HG03565 (cell line): ENCODE measurements around the gene TMIGD2.
"Not testable (repeated sequence)": the region's sequence is repeated elsewhere in the genome, so short reads cannot be mapped to it uniquely, and the experiment has no call there.

Experiments
- ATAC-seq: cut with Tn5 transposase; IDR thresholded peaks from one replicate; pipeline ENCODE4 v1.9.1; 2021; ENCODE audit warnings: mild to moderate bottlenecking, moderate library complexity; ENCODE audit not compliant: unreplicated experiment

The TMIGD2 gene

DNA sequence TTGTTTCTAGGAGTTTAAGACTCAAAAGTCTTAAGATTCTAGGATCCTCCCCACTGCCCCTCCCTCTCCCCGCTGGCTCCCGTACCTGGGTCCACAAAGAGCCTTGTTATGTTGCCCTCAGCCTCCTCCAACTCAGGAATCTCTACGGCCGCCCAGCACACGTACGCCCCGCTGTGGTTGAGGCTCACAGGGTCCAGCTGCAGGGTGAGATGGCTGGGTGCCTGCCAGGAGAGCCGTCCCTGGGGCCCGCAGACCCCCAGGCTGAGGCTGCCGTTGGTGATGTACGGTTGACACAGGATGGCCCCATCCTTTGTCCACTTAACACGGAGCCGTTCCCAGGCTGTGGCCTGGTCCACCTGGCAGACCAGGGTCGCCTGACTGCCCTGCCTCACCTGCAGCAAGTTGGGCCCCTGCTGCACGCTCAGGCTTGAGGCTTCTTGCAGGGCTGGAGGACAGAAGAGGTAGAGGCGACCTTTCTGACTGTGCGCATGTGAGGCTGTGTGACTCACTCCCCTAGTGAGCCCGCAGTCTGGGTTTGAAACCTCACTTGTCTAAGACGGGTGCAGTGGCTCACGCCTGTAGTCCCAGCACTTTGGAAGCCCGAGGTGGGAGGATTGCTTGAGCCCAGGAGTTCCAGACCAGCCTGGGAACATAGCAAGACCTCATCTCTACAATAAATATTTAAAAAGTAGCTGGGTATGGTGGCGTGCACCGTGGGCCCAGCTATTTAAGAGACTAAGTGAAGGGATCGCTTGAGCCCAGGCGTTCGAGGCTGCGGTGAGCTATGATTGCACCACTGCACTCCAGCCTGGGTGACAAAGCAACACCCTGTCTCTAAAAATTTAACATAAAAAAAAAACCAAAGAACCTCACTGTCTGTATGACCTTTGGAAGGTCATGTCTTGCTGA lies 4.0 kb downstream of the TMIGD2 start:
- ATAC-seq: no peak

DNA sequence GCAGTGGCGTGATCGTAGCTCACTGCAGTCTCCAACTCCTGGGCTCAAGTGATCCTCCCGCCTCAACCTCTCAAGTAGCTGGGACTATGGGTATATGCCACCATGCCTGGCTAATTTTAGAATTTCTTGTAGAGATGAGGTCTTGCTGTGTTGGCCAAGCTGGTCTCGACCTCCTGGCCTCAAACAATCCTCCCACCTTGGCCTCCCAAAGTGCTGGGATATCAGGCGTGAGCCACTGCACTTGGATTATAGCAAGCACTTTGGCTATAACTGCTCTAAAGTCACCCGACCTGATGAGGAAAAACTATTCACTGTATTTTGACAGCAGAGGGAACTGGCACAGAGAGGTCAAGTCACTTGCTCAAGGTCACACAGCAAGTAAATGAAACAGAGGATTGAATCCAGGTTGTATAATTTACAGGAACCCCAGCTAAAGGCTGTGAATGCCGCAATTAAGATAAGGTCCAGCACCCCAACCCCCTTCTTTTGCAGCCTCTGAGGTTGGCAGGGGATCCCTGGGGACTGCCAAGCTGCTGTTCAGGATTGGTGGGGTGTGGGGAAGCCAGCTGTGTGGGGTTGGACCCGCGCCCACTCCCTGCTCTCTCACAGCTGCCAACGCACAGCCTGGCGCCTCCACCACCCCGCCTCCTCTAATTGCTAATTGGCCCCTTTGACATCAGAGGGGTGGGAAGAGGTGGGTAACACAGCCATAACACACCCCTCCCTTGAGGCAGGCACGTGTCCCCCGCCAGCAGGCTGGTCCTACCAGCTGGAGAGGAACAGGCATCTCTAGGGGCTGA lies 6.0 kb downstream of the TMIGD2 start:
- ATAC-seq: no peak

DNA sequence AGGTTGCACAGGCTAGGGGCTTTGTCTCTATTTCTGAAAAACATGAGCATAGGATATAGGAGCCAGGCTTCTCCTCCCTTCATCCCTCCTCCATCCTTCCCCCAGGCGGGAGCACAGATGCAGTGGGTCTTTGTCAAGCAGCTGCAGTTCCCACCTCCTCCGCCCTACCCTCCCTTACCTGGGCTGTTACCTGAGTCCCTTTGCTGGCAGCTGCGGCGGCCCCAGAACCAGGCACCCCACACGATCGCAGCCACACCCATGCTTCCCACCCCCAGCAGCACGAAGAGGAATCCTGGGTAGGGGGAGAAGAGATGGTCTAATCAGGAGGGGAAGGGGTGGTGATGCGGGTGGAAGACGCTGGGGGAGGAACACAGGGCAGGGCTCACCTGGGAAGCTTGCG lies 7.8 kb downstream of the TMIGD2 start:
- ATAC-seq: no peak

DNA sequence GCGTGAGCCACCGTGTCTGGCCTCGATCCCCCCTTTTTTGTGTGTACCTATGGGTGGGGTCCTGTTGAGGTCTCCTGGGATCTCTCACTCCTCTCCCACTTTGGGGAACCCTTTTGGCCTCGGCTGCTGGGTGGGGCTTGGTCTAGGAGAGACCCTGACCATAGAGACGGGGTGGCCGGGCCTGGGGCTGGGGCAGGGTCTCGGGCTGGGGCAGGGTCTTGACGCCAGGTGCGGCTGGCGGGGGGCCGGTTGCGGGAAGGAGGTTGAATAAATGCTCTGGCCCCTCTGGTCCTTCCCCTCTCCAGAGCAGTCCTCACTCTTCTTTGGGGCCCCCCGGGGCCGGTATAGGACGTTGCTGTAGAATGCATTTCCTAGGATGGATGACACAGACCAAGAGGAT lies 9.7 kb downstream of the TMIGD2 start:
- no peak for ATAC-seq

DNA sequence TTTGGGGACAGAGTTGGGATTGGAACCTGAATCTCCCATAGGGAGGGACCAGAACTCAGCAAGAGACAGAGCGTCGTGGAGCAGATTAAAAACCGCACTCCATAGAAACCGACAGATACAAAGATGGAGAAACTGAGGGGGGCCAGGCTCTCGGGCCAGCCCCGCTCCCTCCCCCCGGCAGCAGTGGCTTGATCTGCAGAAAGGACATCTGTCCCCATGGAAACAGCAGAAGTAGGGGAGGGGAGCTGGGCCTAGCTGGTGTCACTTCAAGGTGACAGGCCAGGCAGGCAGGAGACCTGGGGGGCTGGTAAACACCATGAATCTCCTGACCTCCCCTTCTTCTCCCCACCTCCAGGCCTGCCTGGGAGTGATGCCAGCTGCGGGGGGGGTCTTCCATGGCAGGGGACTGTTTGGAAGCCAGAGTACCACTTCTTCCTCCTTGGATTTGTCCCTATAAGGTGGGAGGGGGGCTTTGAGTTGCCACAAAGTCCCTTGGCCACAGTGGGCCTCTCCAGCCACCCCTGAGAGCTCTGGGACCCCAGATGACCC lies 10.9 kb downstream of the TMIGD2 start:
- ATAC-seq: no peak

DNA sequence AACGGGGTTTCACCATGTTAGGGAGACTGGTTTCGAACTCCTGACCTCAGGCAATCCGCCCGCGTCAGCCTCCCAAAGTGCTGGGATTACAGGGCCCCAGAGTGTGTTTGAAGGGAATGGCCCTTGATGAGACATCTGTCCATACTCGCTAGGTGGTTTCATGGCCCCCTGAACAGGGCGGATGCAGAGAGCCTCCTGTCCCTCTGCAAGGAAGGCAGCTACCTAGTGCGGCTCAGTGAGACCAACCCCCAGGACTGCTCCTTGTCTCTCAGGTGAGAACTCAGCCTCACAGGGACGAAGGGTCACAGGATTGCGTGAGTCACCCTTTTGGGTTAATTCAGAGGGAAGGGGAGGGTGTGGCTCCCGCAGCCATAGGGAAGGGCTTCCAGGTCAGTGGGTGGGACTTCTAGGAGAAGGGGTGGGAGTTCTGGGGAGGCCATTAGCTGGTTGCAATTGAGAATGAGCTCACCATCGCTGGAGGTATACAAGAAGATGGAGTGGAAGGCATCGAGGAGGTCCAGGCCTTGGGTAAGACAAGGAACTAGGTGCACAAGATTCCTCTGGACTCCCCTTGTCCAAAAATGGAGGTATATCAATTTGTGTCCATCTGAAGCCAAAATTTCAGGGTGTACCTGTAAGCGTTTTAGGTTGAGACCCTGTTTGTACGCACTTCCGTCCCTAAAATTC lies 14.0 kb downstream of the TMIGD2 start:
- no peak for ATAC-seq

DNA sequence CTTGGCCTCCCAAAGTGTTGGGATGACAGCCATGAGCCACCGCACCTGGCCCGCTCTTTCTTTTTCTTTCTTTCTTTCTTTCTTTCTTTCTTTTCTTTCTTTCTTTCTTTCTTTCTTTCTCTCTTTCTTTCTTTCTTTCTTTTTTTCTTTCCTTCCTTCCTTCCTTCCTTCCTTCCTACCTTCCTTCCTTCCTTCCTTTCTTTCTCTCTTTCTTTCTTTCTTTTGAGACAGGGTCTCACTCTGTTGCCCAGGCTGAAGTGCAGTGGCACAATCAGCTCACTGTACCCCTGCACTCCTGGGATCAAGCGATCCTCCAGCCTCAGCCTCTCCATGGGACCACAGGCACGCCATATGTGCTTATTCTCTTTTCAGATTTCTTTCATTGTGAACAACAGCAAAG lies 16.0 kb downstream of the TMIGD2 start:
- ATAC-seq: not testable (repeated sequence)

DNA sequence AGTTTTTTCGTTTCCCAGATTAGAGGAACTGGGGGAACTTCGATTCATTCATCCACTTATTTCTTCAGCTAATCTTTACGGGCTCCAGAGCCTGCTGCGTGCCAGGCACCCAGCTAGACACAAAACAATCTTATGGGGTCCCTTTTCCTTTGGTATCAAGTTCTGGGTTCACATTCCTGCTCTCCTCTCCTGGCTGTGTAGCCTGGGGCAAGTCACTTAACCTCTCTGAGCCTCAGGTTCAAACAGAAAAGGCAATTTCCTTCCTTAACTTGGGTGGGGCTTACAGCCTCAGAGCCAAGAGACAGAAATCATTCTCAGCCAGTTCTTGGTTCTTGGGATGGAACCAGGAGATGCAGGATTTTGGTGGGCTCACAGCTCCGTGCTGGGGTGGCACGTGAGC lies 17.2 kb downstream of the TMIGD2 start:
- no peak for ATAC-seq

DNA sequence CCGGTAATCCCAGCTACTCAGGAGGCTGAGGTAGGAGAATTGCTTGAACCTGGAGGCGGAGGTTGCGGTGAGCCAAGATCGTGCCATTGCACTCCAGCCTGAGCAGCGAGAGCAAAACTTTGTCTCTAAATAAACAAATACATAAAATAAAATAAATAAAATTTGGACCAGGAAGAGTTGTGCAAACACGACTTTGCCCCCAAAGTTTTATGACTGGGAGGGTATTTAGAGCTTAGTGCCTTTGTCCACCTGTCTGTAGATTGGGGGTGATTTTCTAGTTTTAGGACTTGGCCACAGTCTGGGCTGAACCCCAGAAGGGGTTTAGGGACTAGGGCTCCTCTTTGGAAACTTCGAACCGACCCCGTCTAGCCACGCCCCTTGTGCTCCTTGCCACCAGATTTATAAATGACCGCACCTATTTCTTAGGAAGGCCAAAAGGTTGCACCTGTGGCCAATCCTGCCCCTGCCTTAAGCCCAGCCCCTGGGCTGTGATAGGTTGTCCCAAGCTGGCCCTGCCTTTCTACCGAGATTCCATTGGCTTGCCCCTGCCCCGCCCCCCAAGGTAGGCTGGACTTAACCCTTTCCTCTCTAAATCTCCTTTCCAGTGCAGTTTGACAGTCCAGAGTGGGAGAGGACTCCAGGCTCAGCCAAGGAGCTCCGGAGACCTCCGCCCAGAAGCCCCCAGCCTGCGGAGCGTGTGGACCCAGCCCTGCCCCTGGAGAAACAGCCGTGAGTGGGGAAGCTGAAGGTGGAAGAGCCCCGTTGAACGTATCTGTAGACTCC lies 17.8 kb downstream of the TMIGD2 start:
- ATAC-seq: no peak

DNA sequence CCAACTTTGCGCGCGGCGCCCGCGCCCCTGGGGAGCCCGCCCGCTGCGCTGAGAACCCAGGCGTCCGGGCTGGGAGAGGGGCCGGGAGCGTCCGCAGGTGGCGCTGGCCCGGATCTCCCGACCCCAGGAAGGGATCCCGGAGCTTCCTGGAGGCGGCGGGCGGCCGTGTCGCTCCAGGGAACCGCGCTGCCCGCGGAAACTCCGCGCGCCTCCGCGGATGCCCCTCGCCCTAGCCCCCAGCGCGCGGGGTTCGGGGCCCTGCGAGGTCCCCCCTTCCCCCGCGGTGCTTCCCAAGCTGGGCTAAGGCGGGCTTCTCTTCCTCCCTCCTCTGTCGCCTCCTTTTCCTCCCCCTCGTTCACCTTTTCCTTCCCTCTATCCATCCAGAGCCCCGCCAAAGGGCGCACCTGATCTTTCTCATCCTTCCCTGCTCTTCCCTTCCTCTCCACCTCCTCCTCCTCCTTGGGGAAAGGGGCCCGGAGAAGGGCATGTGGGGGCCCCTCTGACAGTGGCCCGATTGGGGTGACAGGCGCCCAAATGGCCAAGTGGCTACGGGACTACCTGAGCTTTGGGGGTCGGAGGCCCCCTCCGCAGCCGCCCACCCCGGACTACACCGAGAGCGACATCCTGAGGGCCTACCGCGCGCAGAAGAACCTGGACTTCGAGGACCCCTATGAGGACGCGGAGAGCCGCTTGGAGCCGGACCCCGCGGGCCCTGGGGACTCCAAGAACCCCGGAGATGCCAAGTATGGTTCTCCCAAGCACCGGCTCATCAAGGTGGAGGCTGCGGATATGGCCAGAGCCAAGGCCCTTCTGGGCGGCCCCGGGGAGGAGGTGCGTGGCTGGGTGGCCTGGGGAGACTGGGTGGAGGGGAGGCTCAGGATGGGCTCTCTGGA lies 22.4 kb downstream of the TMIGD2 start:
- no peak for ATAC-seq

DNA sequence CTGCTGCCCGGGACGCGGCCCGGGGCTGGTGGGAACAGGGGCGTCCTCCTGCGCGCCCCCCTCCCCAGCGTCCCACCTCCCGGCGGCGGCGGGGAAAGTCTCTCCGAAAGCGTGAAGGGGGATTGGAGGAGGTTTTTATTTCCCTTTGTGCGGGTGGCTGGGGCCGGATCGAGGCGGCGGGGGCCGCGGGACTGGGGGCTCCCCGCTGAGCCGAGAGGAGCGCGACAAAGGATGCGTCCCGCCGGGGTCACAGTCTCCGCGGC lies 23.0 kb downstream of the TMIGD2 start:
- ATAC-seq: no peak

DNA sequence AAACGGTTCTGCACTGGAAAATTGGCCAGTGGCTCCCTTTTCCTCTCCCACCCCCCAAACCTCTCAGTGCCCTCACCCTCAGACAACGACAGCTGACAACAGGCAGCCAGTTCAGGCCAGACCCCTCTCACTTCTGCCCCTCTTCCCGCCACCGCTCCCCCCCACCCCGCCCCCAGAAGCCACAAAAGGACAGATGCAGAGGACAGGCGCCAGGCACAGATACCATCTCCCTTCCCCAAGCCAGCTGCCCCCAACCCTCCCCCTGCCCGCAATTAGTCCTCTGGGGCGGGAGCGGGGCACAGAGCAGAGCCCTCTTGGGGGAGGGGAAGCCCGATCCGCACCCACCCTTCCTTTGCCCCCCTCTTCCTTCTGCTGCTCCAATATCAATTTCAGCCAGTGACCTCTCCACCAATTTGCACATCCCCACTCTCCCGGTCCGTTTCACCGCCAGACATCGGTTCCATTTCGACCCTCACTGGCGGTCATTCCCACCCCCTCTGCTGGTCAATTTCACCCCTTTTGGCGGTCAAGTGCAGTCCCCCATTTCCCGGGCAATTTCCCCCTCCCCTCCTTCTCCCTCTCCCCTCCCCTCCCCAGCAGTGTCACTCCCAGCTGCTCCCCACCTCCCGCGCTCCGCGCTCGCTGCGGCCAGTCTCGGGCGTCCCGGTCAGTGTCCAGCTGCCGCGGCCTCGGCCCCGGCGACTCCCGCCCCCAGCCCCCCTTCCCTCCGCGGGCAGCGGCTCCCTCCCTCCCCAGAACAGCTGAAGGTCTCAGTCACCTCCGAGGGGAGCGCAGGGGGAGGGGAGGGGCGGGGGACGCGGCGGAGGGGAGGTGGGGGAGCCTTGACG lies 23.5 kb downstream of the TMIGD2 start, which contains the start of gene SHD:
Gene SHD (plus strand): TSS at position 848 of the 848 bp plus-strand sequence. CDS start 798 bp downstream, outside the sequence.
- no peak for ATAC-seq

DNA sequence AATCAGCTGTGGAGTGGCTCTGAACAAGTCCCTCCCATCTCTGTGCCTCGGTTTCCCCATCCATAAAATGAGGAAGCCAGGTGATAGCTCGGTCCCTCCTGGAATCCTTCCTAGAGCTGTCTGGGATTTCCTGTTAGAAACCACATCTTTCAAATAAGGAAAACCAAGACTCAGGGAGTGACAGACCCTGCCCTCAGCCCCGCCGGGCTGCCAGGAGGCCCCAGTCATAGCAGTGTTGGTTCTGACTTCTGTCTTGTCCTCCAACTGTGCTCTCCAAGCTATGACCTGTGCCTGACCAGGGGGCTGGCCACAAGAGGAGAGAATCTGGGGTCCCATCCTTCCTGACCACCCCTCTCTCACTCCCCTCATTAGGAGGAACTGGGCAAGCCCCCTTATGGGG lies 24.2 kb downstream of the TMIGD2 start:
- no peak for ATAC-seq

DNA sequence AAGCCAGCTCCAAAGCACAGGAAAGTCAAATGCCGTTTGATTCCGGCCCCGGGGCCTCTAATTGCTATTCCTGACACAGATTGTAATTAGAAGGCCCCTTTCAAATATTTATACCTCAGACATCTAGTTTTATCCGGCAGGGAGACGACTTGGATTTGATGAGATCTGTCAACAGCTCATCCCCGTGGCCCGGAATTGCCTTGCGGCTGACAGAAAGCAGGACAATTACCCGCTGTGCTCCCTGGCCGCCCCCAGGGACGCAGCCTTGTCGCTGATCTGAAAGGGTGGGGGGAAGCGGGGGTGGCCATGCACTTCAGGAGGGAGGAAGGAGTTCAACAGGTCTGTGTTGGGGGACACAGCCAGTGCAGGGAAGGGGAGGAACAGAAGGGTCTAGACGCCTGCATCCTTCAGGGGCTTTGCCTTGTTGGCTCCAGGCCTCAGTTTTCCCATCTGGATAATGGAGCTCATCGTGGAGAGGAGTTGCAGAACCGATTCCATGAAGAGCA lies 24.9 kb downstream of the TMIGD2 start:
- ATAC-seq: no peak

DNA sequence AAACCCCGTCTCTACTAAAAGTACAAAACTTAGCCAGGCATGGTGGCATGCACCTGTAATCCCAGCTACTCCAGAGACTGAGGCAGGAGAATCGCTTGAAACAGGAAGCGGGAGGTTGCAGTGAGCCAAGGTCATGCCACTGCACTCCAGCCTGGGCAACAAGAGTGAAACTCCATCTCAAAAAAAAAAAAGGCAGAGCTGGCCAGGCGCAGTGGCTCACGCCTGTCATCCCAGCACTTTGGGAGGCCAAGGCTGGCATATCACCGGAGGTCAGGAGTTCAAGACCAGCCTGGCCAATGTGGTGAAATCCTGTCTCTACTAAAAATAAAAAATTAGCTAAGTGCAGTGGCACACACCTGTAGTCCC lies 27.9 kb downstream of the TMIGD2 start:
- not testable (repeated sequence) for ATAC-seq

DNA sequence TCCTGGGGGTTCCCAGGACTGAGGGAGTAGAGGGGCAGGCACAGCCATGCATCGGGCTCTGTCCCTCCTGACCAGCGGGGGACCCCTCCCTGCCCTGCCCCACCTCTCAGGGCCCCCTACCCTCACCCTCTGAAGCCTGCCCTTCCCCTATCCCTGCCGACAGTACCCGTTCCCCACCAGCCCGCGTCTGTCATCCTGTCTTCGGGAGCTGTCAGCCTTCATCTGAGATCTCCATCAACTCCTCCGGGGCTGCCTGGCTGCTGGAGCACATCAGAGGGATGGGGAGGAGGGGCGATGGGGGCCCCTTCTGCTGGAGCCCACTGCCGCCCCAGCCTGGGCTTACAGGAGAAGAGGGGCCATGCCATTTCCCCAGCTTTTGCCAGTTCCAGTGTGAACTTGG lies 29.3 kb downstream of the TMIGD2 start:
- ATAC-seq: no peak

DNA sequence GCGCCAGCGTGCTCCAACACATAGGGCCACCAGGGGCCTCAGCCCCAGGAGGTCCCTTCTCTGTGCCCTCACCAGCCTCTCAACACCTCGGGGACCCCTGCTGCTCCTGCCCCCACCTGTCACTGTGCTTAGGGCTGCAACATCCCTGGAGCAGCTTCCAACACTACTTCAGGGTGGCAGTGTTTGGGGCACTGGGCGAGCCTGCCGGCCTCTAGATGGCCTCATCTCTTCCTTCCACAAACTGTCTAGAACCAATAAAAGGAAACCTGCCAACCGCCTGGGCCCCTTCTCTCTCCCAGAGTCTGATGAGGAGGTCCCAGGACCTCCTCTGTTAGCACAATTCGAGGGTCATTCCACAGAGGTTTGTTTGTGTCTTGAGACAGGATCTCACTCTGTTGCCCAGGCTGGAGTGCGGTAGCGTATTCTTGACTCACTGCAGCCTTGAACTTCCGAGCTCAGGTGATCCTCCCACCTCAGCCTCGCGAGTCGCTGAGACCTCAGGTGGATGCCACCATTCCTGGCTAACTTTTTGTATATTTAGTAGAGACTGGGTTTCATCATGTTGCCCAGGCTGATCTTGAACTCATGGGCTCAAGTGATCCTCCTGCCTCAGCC lies 33.3 kb downstream of the TMIGD2 start:
- ATAC-seq: no peak
